ENCODE results near the gene TMC7.
"Not testable (repeated sequence)": the region's sequence is repeated elsewhere in the genome, so short reads cannot be mapped to it uniquely, and the experiment has no call there.

TMC7 gene

GRCh38 chr16:18983565-18984434 is at the start of gene TMC7:
Gene TMC7, plus strand, starts transcription at chr16:18983934. Its CDS starts 130 bp downstream, at chr16:18984064.
- H3K36me3 ChIP-seq (replicated peaks), result no peaks in the 10 kb centered on the region
- H3K4me3 ChIP-seq, result peak within 1 kb of the TSS; percentile 48
- no peaks in the 10 kb centered on the region for H3K9me3 ChIP-seq
- in situ Hi-C loops (cut with MboI; ENCODE audit: low sequenced_read_pairs), result loop anchor here (10.0 kb wide), 2 partner anchors 91 to 391 kb away; no protein-coding TSS in a partner anchor
- H3K27me3 ChIP-seq (ENCODE audit: low read depth), result peaks cover 5% of the 10 kb centered on the region; the same call in 1 of the 2 replicates
- DNase-seq (ENCODE audit: low spot score in 2 of 2), result peak; percentile 88 to 95
- H3K4me1 ChIP-seq, result peaks cover 3% of the 10 kb centered on the region; the same call in 1 of the 2 replicates

- no peaks in the 10 kb centered on the region for H3K36me3 ChIP-seq (replicated peaks)
- no peaks in the 10 kb centered on the region for H3K9me3 ChIP-seq
- no peak for DNase-seq (ENCODE audit: low spot score in 2 of 2)
- in situ Hi-C loops (cut with MboI; ENCODE audit: low sequenced_read_pairs), result no loop called here
- H3K4me1 ChIP-seq, result peaks cover 12% of the 10 kb centered on the region
- no peaks in the 10 kb centered on the region for H3K27me3 ChIP-seq (ENCODE audit: low read depth)
- H3K4me3 ChIP-seq, result no peak overlapping the region
Observed at GRCh38 chr16:18936727-18937340, 46.9 kb upstream of the TMC7 start.

- in situ Hi-C loops (cut with MboI; ENCODE audit: low sequenced_read_pairs), result no loop called here
Observed at GRCh38 chr16:18937390-18937789, 46.3 kb upstream of the TMC7 start.

GRCh38 chr16:18938986-18939385 is 44.7 kb upstream of the TMC7 start:
- H3K27me3 ChIP-seq (ENCODE audit: low read depth), result no peaks in the 10 kb centered on the region
- no peaks in the 10 kb centered on the region for H3K36me3 ChIP-seq (replicated peaks)
- in situ Hi-C loops (cut with MboI; ENCODE audit: low sequenced_read_pairs), result no loop called here

More at GRCh38 chr16:18937390-18937789, 46.3 kb upstream of the TMC7 start:
- H3K27me3 ChIP-seq (ENCODE audit: low read depth), result no peaks in the 10 kb centered on the region
- no peak for DNase-seq (ENCODE audit: low spot score in 2 of 2)
- H3K4me3 ChIP-seq, result no peak overlapping the region
- no peaks in the 10 kb centered on the region for H3K9me3 ChIP-seq
- no peaks in the 10 kb centered on the region for H3K36me3 ChIP-seq (replicated peaks)
- H3K4me1 ChIP-seq, result peaks cover 7% of the 10 kb centered on the region

GRCh38 chr16:18941471-18941870 is 42.3 kb upstream of the TMC7 start:
- H3K9me3 ChIP-seq, result no peaks in the 10 kb centered on the region
- in situ Hi-C loops (cut with MboI; ENCODE audit: low sequenced_read_pairs), result no loop called here
- peaks cover 10% of the 10 kb centered on the region for H3K4me1 ChIP-seq
- no peak for DNase-seq (ENCODE audit: low spot score in 2 of 2)
- no peaks in the 10 kb centered on the region for H3K36me3 ChIP-seq (replicated peaks)
- H3K4me3 ChIP-seq, result no peak overlapping the region
- H3K27me3 ChIP-seq (ENCODE audit: low read depth), result no peaks in the 10 kb centered on the region

More at GRCh38 chr16:18938986-18939385, 44.7 kb upstream of the TMC7 start:
- no peak for DNase-seq (ENCODE audit: low spot score in 2 of 2)
- Histone ChIP-seq H3K4me1 (no peaks in the 10 kb centered on the region), H3K9me3 (no peaks in the 10 kb centered on the region), H3K4me3 (no peak overlapping the region)

- H3K4me3 ChIP-seq, result no peak overlapping the region
- in situ Hi-C loops (cut with MboI; ENCODE audit: low sequenced_read_pairs), result no loop called here
Observed at GRCh38 chr16:18942061-18942460, 41.7 kb upstream of the TMC7 start.

GRCh38 chr16:18943414-18943813 is 40.3 kb upstream of the TMC7 start:
- Histone ChIP-seq H3K9me3 (no peaks in the 10 kb centered on the region), H3K36me3 (replicated peaks) (no peaks in the 10 kb centered on the region), H3K27me3 (ENCODE audit: low read depth) (no peaks in the 10 kb centered on the region), H3K4me1 (peaks cover 10% of the 10 kb centered on the region), H3K4me3 (no peak overlapping the region)
- DNase-seq (ENCODE audit: low spot score in 2 of 2), result no peak
- in situ Hi-C loops (cut with MboI; ENCODE audit: low sequenced_read_pairs), result no loop called here

More at GRCh38 chr16:18942061-18942460, 41.7 kb upstream of the TMC7 start:
- no peak for DNase-seq (ENCODE audit: low spot score in 2 of 2)
- H3K27me3 ChIP-seq (ENCODE audit: low read depth), result no peaks in the 10 kb centered on the region
- H3K9me3 ChIP-seq, result no peaks in the 10 kb centered on the region
- H3K4me1 ChIP-seq, result peaks cover 10% of the 10 kb centered on the region
- H3K36me3 ChIP-seq (replicated peaks), result no peaks in the 10 kb centered on the region

GRCh38 chr16:18945233-18945632 is 38.5 kb upstream of the TMC7 start:
- no peak overlapping the region for H3K4me3 ChIP-seq

GRCh38 chr16:18948372-18949020 is 35.2 kb upstream of the TMC7 start:
- Histone ChIP-seq H3K4me1 (peaks cover 10% of the 10 kb centered on the region), H3K4me3 (no peak overlapping the region), H3K9me3 (no peaks in the 10 kb centered on the region), H3K36me3 (replicated peaks) (no peaks in the 10 kb centered on the region), H3K27me3 (ENCODE audit: low read depth) (no peaks in the 10 kb centered on the region)
- in situ Hi-C loops (cut with MboI; ENCODE audit: low sequenced_read_pairs), result no loop called here
- no peak for DNase-seq (ENCODE audit: low spot score in 2 of 2)

More at GRCh38 chr16:18945233-18945632, 38.5 kb upstream of the TMC7 start:
- H3K36me3 ChIP-seq (replicated peaks), result no peaks in the 10 kb centered on the region
- H3K27me3 ChIP-seq (ENCODE audit: low read depth), result no peaks in the 10 kb centered on the region
- in situ Hi-C loops (cut with MboI; ENCODE audit: low sequenced_read_pairs), result no loop called here
- H3K4me1 ChIP-seq, result peaks cover 10% of the 10 kb centered on the region
- H3K9me3 ChIP-seq, result no peaks in the 10 kb centered on the region
- peak; percentile 42 to 68 for DNase-seq (ENCODE audit: low spot score in 2 of 2)

GRCh38 chr16:18950469-18951185 is 33.1 kb upstream of the TMC7 start:
- Histone ChIP-seq H3K4me3 (no peak overlapping the region), H3K4me1 (peaks cover 9% of the 10 kb centered on the region), H3K36me3 (replicated peaks) (no peaks in the 10 kb centered on the region), H3K27me3 (ENCODE audit: low read depth) (no peaks in the 10 kb centered on the region), H3K9me3 (no peaks in the 10 kb centered on the region)
- DNase-seq (ENCODE audit: low spot score in 2 of 2), result no peak
- in situ Hi-C loops (cut with MboI; ENCODE audit: low sequenced_read_pairs), result no loop called here

GRCh38 chr16:18953547-18953946 is 30.2 kb upstream of the TMC7 start:
- Histone ChIP-seq H3K36me3 (replicated peaks) (no peaks in the 10 kb centered on the region), H3K4me3 (no peak overlapping the region), H3K27me3 (ENCODE audit: low read depth) (no peaks in the 10 kb centered on the region), H3K9me3 (no peaks in the 10 kb centered on the region), H3K4me1 (peaks cover 8% of the 10 kb centered on the region)
- in situ Hi-C loops (cut with MboI; ENCODE audit: low sequenced_read_pairs), result no loop called here
- no peak for DNase-seq (ENCODE audit: low spot score in 2 of 2)

- H3K27me3 ChIP-seq (ENCODE audit: low read depth); DNase-seq (ENCODE audit: low spot score in 2 of 2); H3K4me3 ChIP-seq; in situ Hi-C loops (cut with MboI; ENCODE audit: low sequenced_read_pairs); H3K9me3 ChIP-seq; H3K36me3 ChIP-seq (replicated peaks): not testable (repeated sequence)
- peaks cover 20% of the 10 kb centered on the region for H3K4me1 ChIP-seq
Observed at GRCh38 chr16:18955874-18956580, 27.7 kb upstream of the TMC7 start.
